ENCODE results near the gene CYSLTR2. TPM values are rescaled to one million over a fixed set of nuclear protein-coding genes. Genes with fewer than 3 reads are reported as not detected.

The CYSLTR2 gene
- total RNA-seq, 1 experiment from 2014 or later, result not detected

DNA sequence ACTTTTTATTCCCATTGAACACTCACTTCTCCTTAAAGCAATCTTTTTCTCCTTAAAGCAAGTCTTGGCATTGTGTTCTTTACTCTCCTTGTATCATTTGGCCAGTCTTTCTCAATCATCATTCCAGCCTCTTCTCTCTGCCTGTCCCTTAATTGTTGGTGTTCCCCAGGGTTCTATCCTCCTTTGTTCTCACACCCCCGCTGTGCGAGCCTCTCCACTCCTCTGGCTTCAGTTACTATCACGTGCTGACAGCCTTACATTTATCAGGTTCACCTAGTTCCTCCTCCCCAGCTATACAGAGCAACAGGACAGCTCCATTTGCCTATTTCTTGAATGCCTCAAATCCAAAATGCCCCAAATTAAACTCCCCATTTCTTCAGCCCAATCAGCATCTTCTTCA, 24.6 kb downstream of the CYSLTR2 start (continued):
- TF ChIP-seq, protein P1, sequence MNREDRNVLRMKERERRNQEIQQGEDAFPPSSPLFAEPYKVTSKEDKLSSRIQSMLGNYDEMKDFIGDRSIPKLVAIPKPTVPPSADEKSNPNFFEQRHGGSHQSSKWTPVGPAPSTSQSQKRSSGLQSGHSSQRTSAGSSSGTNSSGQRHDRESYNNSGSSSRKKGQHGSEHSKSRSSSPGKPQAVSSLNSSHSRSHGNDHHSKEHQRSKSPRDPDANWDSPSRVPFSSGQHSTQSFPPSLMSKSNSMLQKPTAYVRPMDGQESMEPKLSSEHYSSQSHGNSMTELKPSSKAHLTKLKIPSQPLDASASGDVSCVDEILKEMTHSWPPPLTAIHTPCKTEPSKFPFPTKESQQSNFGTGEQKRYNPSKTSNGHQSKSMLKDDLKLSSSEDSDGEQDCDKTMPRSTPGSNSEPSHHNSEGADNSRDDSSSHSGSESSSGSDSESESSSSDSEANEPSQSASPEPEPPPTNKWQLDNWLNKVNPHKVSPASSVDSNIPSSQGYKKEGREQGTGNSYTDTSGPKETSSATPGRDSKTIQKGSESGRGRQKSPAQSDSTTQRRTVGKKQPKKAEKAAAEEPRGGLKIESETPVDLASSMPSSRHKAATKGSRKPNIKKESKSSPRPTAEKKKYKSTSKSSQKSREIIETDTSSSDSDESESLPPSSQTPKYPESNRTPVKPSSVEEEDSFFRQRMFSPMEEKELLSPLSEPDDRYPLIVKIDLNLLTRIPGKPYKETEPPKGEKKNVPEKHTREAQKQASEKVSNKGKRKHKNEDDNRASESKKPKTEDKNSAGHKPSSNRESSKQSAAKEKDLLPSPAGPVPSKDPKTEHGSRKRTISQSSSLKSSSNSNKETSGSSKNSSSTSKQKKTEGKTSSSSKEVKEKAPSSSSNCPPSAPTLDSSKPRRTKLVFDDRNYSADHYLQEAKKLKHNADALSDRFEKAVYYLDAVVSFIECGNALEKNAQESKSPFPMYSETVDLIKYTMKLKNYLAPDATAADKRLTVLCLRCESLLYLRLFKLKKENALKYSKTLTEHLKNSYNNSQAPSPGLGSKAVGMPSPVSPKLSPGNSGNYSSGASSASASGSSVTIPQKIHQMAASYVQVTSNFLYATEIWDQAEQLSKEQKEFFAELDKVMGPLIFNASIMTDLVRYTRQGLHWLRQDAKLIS (CRISPR knock-in tag; IDR thresholded peaks at IDR 0.05; ENCODE audit: borderline replicate concordance), result no peak
- TF ChIP-seq SP1 (CRISPR knock-in tag; conservative IDR thresholded peaks at IDR 0.05), result no peak
- no peak for TF ChIP-seq ERG (CRISPR knock-in tag; IDR thresholded peaks at IDR 0.05)

DNA sequence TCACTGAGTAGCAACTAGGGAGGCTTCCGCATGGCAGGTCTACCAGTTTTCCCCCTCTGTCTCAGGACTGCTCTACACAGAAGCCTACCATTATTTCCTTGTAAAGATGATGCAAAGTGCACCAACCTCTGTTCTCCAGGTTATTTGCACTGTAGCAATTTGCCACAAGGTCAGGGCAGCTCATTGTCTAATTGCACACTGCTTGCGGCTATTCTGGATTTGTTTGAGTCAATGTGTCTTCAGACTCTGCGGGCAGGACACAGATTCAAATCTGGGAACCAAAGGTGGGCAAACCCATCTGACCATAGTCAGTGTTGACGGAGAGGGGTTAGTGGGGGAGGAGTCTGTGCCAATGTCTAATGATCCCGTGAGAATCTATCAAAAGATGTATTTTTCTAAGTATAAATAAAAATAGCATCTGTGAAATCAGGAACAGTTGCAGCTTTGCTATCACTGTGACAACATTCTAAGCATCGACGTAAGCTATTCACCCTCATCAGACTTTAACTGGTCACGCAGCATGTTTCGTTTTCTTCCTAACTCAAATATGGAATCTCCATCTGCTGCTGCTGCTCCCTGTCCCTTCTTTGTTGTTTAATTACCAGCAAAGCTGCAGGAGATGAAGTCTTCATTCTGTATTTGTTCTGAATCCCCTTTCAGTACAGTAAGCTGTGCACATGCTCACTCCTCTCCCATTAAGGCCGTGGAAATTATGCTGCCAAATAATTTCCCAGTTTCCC, 26.4 kb downstream of the CYSLTR2 start:
- H3K27me3 Mint-ChIP-seq (ENCODE audit: low read depth), result peaks cover 12% of the 10 kb centered on the region; the same call in 1 of the 2 replicates
- H3K36me3 Mint-ChIP-seq, result 0 out of 2 replicates have a peak, but pooled peaks cover 4% of the 10 kb centered on the region
- TF ChIP-seq OVOL2 (CRISPR knock-in tag; IDR thresholded peaks at IDR 0.05; ENCODE audit: borderline replicate concordance) (no peak), PRDM15 (CRISPR knock-in tag; IDR thresholded peaks at IDR 0.05) (no peak), JAZF1 (CRISPR knock-in tag; IDR thresholded peaks at IDR 0.05) (no peak), GTF2I (CRISPR knock-in tag; conservative IDR thresholded peaks at IDR 0.05) (no peak), ARID4B (CRISPR knock-in tag; IDR thresholded peaks at IDR 0.05; ENCODE audit: borderline replicate concordance) (no peak), ZNF263 (CRISPR knock-in tag; IDR thresholded peaks at IDR 0.05; ENCODE audit: low read depth) (no peak)
- TF ChIP-seq, protein P1 (CRISPR knock-in tag; IDR thresholded peaks at IDR 0.05; ENCODE audit: borderline replicate concordance), result no peak
- TF ChIP-seq, protein P2, sequence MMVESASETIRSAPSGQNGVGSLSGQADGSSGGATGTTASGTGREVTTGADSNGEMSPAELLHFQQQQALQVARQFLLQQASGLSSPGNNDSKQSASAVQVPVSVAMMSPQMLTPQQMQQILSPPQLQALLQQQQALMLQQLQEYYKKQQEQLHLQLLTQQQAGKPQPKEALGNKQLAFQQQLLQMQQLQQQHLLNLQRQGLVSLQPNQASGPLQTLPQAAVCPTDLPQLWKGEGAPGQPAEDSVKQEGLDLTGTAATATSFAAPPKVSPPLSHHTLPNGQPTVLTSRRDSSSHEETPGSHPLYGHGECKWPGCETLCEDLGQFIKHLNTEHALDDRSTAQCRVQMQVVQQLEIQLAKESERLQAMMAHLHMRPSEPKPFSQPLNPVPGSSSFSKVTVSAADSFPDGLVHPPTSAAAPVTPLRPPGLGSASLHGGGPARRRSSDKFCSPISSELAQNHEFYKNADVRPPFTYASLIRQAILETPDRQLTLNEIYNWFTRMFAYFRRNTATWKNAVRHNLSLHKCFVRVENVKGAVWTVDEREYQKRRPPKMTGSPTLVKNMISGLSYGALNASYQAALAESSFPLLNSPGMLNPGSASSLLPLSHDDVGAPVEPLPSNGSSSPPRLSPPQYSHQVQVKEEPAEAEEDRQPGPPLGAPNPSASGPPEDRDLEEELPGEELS (CRISPR knock-in tag; IDR thresholded peaks at IDR 0.05), result no peak
- no peak for ATAC-seq
- no peak overlapping the region for H3K4me3 Mint-ChIP-seq
- peaks cover 8% of the 10 kb centered on the region for H3K4me1 Mint-ChIP-seq
- no peak for DNase-seq (ENCODE audit: low spot score)
- H3K9me3 Mint-ChIP-seq, result peaks cover 24% of the 10 kb centered on the region
- no peak overlapping the region for H3K27ac Mint-ChIP-seq
- CTCF ChIA-PET, result no interaction called here
- POLR2A ChIA-PET, result interaction anchor here (0.5 kb wide), 1 partner anchor 777 kb away, joined by 4 read pairs; no protein-coding TSS in a partner anchor

Measured in WTC11 (cell line).